Mucosa of descending colon (tissue), 3 donors: ENCODE data around the gene TRMT61B. TPM values are rescaled to one million over a fixed set of nuclear protein-coding genes. Genes with fewer than 3 reads are reported as not detected.

Experiments
- ATAC-seq: fragments of 200-7000 bp; cut with Tn5 transposase; one replicate; pipeline ENCODE4 v1.9.1; 2020; ENCODE audit warnings: mild to moderate bottlenecking, moderate library complexity
- DNase-seq, 3 donors: peaks; one replicate each; pipeline ENCODE4 v3.0.0-alpha.2; 2020
- H3K36me3 ChIP-seq: fragments of 200-600 bp; one replicate; pipeline ENCODE4 v1.8.0; 2021; ENCODE audit warnings: low read depth, mild to moderate bottlenecking
- H3K4me1 ChIP-seq: fragments of 200-600 bp; one replicate; pipeline ENCODE4 v1.8.0; 2021; ENCODE audit warnings: low read depth, mild to moderate bottlenecking
- H3K4me3 ChIP-seq: fragments of 200-600 bp; one replicate; pipeline ENCODE4 v1.8.0; 2021; ENCODE audit warnings: mild to moderate bottlenecking
- H3K9me3 ChIP-seq: fragments of 200-600 bp; one replicate; pipeline ENCODE4 v1.8.0; 2021; ENCODE audit warnings: mild to moderate bottlenecking
- intact Hi-C, 2 donors: fragments of 100-400 bp; cut with DNase I in 1 of 2; cut with micrococcal nuclease in 1 of 2; formaldehyde crosslinking; loops; one replicate each; pipeline versions ENCODE4 v1.11.0 to v1.11.1; 2022; cut with DNase I, micrococcal nuclease
- total RNA-seq, 3 donors: library from RNA; stranded (reverse); fragmentation: NEBNext Ultra II Directional in 2 of 3; extraction: Animal tissue kit (Norgen Biotek cat#: 25700) in 2 of 3; gene quantifications; one replicate each; pipeline versions ENCODE4 v1.2.1 to v1.2.4, GENCODE V29; 2021 to 2023
- TF ChIP-seq, protein P1 (sequence below): fragments of 200-600 bp; IDR thresholded peaks from one replicate; pipeline ENCODE4 v1.8.0; 2022; ENCODE audit warnings: antibody characterized with exemption, mild to moderate bottlenecking
- donor health status: DM: no; HTN: no; CAD: no; lungs with moderate emphysema.
- donor health status: DM: no; HTN: no; CAD: no.
- donor health status: DM: no; HTN: yes; CAD: no.

The TRMT61B gene
- total RNA-seq, 3 donors from 2014 or later, result 9.4 to 12.4 (median 9.6) TPM

- ATAC-seq, result no peak
- no peaks in the 10 kb centered on the region for H3K9me3 ChIP-seq
- H3K36me3 ChIP-seq, result no peaks in the 10 kb centered on the region
- no peak for DNase-seq
- intact Hi-C loops, result no loop called here
- H3K4me3 ChIP-seq, result no peak overlapping the region
- no peaks in the 10 kb centered on the region for H3K4me1 ChIP-seq
- TF ChIP-seq, protein P1, sequence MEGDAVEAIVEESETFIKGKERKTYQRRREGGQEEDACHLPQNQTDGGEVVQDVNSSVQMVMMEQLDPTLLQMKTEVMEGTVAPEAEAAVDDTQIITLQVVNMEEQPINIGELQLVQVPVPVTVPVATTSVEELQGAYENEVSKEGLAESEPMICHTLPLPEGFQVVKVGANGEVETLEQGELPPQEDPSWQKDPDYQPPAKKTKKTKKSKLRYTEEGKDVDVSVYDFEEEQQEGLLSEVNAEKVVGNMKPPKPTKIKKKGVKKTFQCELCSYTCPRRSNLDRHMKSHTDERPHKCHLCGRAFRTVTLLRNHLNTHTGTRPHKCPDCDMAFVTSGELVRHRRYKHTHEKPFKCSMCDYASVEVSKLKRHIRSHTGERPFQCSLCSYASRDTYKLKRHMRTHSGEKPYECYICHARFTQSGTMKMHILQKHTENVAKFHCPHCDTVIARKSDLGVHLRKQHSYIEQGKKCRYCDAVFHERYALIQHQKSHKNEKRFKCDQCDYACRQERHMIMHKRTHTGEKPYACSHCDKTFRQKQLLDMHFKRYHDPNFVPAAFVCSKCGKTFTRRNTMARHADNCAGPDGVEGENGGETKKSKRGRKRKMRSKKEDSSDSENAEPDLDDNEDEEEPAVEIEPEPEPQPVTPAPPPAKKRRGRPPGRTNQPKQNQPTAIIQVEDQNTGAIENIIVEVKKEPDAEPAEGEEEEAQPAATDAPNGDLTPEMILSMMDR, result no peak
These were observed 68.4 kb downstream of the TRMT61B start for GRCh38 chr2:28801726-28802125.

Other genes starting within 250 kb of the TRMT61B start
- gene PPP1CB, start 118.5 kb downstream of the TRMT61B start, total RNA-seq, result 100 to 1,000 TPM; 302 to 439 (median 308) TPM
- gene SPDYA, start 59.5 kb downstream of the TRMT61B start, total RNA-seq, result 1 to 10 TPM; 1.1 to 2.3 (median 1.2) TPM
- 10 to 100 TPM; 34.4 to 40.9 (median 37.6) TPM for gene WDR43, start 24.4 kb upstream of the TRMT61B start, total RNA-seq
- 1 to 10 TPM in 1 of 3 donors, under 1 TPM in 2; 0.58 to 3.2 (median 0.81) TPM for gene TOGARAM2, start 111.0 kb upstream of the TRMT61B start, total RNA-seq
- gene PCARE, start 204.2 kb upstream of the TRMT61B start, total RNA-seq, result not detected
- gene CLIP4, start 245.1 kb upstream of the TRMT61B start, total RNA-seq, result 10 to 100 TPM in 1 of 3 donors, 1 to 10 TPM in 2; 2.6 to 48.1 (median 8.3) TPM